HCEC 1CT (cell line): ENCODE measurements around the gene GBF1.

Experiments
- DNase-seq: peaks from one replicate; pipeline ENCODE4 v3.0.0-alpha.2; 2017

Gene GBF1

GRCh38 chr10:102426803-102427287, 181.5 kb downstream of the GBF1 start:
- no peak for DNase-seq

- no peak for DNase-seq
Measured at GRCh38 chr10:102429468-102429867, 184.1 kb downstream of the GBF1 start.

- DNase-seq = peak; percentile 50
Measured at GRCh38 chr10:102431452-102432124, 186.3 kb downstream of the GBF1 start.
